ENCODE measurements around the gene AKAP8.
A peak's percentile ranks its signal among the peaks of the same experiment; 100 is the strongest.
"Not testable (repeated sequence)": the region's sequence is repeated elsewhere in the genome, so short reads cannot be mapped to it uniquely, and the experiment has no call there.

The AKAP8 gene

DNA sequence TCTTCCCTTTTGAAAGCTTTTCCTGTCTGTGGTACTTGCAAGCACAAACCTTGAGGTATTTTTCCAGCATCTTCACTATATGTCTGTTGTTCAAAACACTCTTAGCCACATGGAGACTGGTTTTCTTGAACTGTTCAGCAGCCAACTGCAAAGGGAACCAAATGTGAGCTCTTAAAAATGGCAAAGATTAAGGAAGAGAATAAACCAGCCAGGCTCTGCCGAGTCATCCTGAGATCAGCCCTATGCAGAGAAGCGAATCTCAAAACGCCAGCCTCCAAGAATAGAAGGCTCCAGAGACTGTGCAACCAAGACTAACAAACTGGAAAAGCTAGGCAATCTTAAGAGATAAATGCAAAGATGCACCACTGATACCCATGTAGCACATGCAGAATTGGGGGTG is 20.7 kb downstream of the AKAP8 start:
- Mint-ChIP-seq H3K27ac (peak overlapping the region; percentile 6), H3K36me3 (ENCODE audit: low read depth) (peaks cover 99% of the 10 kb centered on the region), H3K4me1 (ENCODE audit: low read depth) (peaks cover 8% of the 10 kb centered on the region), H3K9me3 (no peaks in the 10 kb centered on the region), H3K27me3 (no peaks in the 10 kb centered on the region), H3K4me3 (no peak overlapping the region)
- intact Hi-C loops (cut with micrococcal nuclease): no loop called here

DNA sequence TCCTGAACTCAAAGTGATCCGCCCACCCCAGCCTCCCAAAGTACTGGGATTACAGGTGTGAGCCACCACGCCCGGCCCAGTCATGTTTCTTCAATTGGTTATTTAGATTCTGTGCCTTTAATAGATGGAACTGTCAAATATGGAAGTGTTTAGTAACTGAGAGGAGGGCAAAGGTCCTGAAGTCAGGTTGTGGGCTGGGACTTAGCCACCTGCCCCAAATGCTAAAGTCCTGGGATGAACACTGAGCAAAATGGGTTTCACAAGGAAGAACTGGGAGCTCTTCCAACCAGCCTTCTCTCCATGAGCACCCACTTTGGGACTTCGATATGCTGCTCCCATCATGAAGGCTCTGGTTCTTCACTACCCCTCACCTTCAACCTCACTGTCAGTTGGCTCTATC is 21.7 kb downstream of the AKAP8 start:
- Mint-ChIP-seq H3K36me3 (ENCODE audit: low read depth) (peaks cover 98% of the 10 kb centered on the region), H3K4me3 (no peak overlapping the region), H3K27me3 (no peaks in the 10 kb centered on the region), H3K9me3 (no peaks in the 10 kb centered on the region), H3K27ac (no peak overlapping the region), H3K4me1 (ENCODE audit: low read depth) (peaks cover 8% of the 10 kb centered on the region)
- intact Hi-C loops (cut with micrococcal nuclease): no loop called here

DNA sequence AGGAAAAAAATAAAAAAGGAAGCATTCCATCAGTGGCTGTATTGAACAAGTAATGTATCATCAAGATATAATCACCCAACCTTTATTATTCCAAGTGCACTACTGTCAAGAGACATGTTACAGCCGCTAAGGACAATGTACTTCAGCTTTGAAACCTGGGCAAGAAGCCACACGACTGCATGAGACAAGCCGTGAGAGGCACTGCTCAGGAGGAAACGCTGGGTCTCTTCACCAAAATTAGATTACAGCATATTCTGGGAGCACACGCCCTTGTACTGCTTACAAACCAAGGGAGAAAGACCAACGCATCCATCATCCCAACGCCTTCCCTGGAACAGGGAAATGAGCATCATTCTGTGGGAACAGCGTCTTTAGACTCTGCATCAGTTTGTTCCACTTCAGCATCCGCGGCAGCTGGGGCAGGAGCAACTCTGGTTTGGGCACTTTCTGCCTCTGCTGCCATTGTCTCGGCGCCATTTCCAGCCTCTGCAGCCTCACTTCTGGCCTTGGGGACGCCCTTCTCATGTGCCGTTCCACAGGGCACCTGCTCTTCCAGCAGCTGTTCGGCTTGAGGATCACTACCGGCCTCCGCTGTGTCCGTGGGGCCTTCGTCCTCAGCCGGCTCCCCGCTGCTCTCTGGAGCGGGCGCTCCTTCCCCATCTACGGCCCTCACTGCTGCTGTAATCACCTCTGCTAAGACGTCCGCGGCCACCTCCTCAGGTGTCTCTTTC is 24.9 kb downstream of the AKAP8 start:
- H3K27me3 Mint-ChIP-seq: no peaks in the 10 kb centered on the region
- no peak overlapping the region for H3K27ac Mint-ChIP-seq
- H3K9me3 Mint-ChIP-seq: no peaks in the 10 kb centered on the region
- H3K4me1 Mint-ChIP-seq (ENCODE audit: low read depth): peaks cover 8% of the 10 kb centered on the region
- intact Hi-C loops (cut with micrococcal nuclease): no loop called here
- no peak overlapping the region for H3K4me3 Mint-ChIP-seq
- H3K36me3 Mint-ChIP-seq (ENCODE audit: low read depth): peaks cover 76% of the 10 kb centered on the region

DNA sequence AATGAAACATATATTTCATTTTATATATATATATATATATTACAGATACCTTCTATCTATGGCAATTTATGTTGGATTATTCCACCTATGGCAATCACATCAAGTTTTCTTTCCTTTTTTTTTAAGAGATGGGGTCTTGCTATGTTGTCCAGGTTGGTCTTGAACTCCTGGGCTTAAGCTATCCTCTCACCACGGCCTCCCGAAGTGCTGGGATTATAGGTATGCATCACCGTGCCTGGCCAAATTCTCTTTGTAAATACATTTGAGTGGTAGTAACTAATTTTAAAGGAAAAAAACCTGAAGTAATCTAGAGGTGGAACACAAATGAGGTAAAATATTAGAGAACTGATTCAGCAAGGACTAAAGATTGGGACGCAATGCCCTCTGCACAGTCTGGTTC is 25.7 kb downstream of the AKAP8 start:
- intact Hi-C loops (cut with micrococcal nuclease): no loop called here
- Mint-ChIP-seq H3K27ac (no peak overlapping the region), H3K9me3 (no peaks in the 10 kb centered on the region), H3K27me3 (no peaks in the 10 kb centered on the region), H3K36me3 (ENCODE audit: low read depth) (peaks cover 68% of the 10 kb centered on the region), H3K4me1 (ENCODE audit: low read depth) (peaks cover 7% of the 10 kb centered on the region), H3K4me3 (no peak overlapping the region)

DNA sequence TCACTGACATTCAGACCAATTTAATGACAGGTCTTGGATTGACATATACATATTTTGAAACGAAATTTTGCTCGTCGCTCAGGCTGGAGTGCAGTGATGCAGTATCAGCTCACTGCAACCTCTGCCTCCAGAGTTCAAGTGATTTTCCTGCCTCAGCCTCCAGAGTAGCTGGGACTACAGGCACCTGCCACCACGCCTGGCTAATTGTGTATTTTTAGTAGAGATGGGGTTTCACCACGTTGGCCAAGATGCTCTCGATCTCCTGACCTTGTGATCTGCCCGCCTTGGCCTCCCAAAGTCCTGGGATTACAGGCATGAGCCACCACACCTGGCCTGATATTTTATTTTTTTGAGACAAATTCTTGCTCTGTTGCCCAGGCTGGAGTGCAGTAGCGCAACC is 27.1 kb downstream of the AKAP8 start:
- H3K4me3 Mint-ChIP-seq; H3K27ac Mint-ChIP-seq; H3K9me3 Mint-ChIP-seq; intact Hi-C loops (cut with micrococcal nuclease); H3K27me3 Mint-ChIP-seq: not testable (repeated sequence)
- Mint-ChIP-seq H3K36me3 (ENCODE audit: low read depth) (peaks cover 58% of the 10 kb centered on the region), H3K4me1 (ENCODE audit: low read depth) (peaks cover 15% of the 10 kb centered on the region)

DNA sequence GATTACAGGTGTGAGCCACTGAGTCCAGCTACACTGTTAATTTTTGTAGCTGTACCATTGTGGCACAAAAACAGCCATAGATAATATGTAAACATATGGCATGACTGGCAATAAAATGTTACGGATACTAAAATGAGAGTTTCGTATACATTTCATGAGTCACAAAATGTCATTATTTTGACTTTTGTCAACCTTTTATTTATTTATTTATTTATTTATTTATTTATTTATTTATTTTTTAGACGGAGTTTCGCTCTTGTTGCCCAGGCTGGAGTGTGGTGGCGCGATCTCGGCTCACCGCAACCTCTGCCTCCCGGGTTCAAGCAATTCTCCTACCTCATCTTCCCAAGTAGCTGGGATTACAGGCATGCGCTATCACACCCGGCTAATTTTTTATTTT is 38.3 kb downstream of the AKAP8 start:
- H3K27ac Mint-ChIP-seq; H3K27me3 Mint-ChIP-seq; H3K4me3 Mint-ChIP-seq; H3K4me1 Mint-ChIP-seq (ENCODE audit: low read depth); H3K9me3 Mint-ChIP-seq; intact Hi-C loops (cut with micrococcal nuclease): not testable (repeated sequence)
- H3K36me3 Mint-ChIP-seq (ENCODE audit: low read depth): peaks cover 48% of the 10 kb centered on the region

DNA sequence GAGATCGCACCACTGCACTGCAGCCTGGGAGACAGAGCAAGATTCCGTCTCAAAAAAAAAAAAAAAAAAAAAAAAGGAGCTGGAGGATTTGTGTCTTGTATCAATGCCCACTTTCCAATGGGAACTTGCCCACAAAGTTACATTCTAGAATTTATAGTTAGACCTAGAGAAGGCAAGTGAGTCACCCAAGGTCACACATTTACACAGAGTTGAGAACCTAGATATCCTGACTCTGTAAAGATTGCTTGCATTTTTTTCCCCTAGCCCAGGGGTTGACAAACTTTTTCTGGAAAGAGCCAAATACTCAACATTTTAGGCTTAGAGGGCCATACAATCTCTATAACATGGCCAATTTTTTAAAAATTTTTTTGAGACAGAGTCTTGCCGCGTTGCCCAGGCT is 39.5 kb downstream of the AKAP8 start:
- no peaks in the 10 kb centered on the region for H3K9me3 Mint-ChIP-seq
- intact Hi-C loops (cut with micrococcal nuclease): no loop called here
- peaks cover 43% of the 10 kb centered on the region for H3K36me3 Mint-ChIP-seq (ENCODE audit: low read depth)
- H3K27ac Mint-ChIP-seq: no peak overlapping the region
- no peaks in the 10 kb centered on the region for H3K4me1 Mint-ChIP-seq (ENCODE audit: low read depth)
- H3K4me3 Mint-ChIP-seq: no peak overlapping the region
- H3K27me3 Mint-ChIP-seq: no peaks in the 10 kb centered on the region

DNA sequence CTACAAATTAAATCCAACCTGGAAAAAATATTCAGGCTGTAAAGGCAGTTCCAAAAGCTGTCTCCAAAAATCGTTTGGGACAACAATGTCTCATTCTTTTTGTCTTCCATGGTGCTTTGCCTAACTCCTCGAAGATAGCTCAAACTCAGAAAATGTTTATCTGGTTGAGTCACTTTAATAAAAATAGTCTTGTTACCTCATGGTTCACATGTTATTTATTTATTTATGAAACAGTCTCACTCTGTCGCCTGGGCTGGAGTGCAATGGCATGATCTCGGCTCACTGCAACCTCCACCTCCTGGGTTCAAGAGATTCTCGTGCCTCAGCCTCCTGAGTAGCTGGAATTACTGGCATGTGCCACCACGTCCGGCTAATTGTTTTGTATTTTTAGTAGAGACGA is 42.4 kb downstream of the AKAP8 start:
- no peak overlapping the region for H3K27ac Mint-ChIP-seq
- intact Hi-C loops (cut with micrococcal nuclease): no loop called here
- peaks cover 22% of the 10 kb centered on the region for H3K4me1 Mint-ChIP-seq (ENCODE audit: low read depth)
- H3K9me3 Mint-ChIP-seq: no peaks in the 10 kb centered on the region
- H3K4me3 Mint-ChIP-seq: no peak overlapping the region
- no peaks in the 10 kb centered on the region for H3K27me3 Mint-ChIP-seq
- peaks cover 37% of the 10 kb centered on the region for H3K36me3 Mint-ChIP-seq (ENCODE audit: low read depth)

DNA sequence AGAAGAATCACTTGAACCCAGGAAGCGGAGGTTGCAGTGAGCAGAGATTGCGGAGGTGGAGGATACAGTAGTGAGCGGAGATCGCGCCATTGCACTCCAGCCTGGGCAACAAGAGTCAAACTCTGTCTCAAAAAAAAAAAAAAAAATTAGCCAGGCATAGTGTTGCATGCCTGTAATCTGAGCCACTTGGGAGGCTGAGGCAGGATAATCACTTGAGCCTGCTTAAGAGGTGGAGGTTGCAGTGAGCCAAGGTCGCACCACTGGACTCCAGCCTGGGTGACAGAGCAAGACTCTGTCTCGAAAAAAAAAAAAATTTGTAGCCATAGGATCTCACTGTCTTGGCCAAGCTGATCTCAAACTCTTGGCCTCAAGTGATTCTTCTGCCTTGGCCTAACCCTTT is 43.6 kb downstream of the AKAP8 start:
- H3K4me3 Mint-ChIP-seq; intact Hi-C loops (cut with micrococcal nuclease); H3K27me3 Mint-ChIP-seq; H3K27ac Mint-ChIP-seq; H3K9me3 Mint-ChIP-seq: not testable (repeated sequence)
- H3K36me3 Mint-ChIP-seq (ENCODE audit: low read depth): peaks cover 42% of the 10 kb centered on the region
- peaks cover 25% of the 10 kb centered on the region for H3K4me1 Mint-ChIP-seq (ENCODE audit: low read depth)

DNA sequence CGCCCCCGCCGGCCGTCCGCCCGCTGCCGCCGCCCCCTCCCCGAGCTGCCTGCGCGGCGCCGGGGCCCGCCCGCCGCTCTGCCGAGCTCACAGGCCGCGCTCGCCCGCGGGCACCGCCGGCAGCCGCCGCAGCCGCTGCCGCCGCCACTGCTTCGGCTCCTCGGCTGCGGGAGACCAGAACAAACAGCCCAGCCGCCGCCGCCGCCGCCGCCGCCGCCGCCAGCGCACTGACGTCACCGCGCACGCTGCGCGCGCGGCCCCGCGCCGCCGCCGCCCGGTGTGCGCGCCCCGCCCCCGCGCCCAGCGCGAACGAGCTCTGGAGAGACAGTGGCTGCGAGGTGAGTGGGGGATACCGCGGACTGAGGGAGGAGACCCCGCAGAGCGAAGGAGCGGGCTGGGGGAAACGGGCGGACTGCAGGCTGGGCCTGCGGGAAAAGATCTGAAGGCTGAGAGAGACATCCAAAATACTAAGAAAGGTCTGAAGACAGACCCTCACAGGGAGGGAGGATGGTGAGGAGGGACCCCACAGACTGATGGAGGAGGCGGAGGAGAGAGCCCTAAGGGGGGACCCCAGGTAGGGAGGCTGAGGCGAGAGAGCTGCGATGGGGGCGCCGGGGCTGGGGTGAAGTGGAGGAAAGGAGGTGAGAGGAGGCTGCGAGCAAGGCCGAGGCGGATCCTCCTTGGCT is 47.1 kb downstream of the AKAP8 start, which contains the start of gene BRD4:
BRD4 (minus strand) TSS at position 229 of the 686 bp plus-strand sequence. CDS start 59,440 bp downstream, outside the sequence.
- intact Hi-C loops (cut with micrococcal nuclease): loop anchor here (5.0 kb wide), 1 partner anchor 45 kb away; the partner anchor contains the start of gene AKAP8
- Mint-ChIP-seq H3K4me3 (peak within 1 kb of the TSS; percentile 94), H3K27me3 (no peaks in the 10 kb centered on the region), H3K9me3 (no peaks in the 10 kb centered on the region), H3K27ac (peak within 1 kb of the TSS; percentile 91), H3K4me1 (ENCODE audit: low read depth) (peaks cover 54% of the 10 kb centered on the region), H3K36me3 (ENCODE audit: low read depth) (peaks cover 43% of the 10 kb centered on the region)

DNA sequence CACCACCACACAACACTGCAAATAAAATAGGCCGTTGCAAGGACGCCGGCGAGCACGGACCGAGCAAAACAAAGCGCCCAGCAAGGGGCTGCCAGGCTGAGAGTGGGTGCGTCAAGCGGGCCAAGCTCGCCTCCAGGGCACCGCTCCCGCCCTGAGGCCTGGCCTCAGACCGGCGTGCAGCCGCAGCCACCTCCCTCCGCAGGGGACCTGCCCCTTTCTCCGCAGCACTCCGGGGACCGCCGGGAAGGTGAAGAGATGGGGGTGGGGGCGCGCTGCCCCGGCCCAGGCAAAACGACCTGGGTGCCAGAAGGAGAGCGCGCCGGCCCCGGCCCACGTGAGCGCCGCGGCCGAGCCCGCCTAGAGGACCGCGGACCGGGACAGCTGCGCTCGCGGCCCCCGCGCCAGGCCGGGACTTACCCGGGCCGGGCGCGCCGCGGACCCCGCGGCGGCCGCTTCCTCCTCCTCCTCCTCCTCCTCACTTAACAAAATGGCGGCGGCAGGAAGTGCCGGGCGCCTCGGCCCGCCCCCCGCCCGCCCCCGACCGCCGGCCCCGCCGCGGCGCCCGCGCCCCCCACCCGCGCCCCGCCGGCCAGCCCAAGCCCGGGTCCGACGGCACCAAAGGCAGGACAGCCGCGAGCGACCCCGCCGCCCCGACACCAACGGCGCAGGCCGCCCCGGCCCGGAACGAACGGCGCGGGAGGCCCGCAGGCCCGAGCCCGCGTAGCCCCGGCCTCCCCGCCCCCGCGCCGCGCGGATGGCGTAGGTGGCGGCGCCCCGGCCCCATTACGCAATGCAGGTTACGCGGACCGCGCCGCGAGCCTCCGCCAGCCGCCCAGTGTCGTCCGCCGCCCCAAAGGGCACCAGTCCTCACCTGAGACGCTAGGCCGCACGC is 47.9 kb downstream of the AKAP8 start:
- intact Hi-C loops (cut with micrococcal nuclease): loop anchor here (5.0 kb wide), 1 partner anchor 46 kb away; the partner anchor contains the start of gene AKAP8
- Mint-ChIP-seq H3K36me3 (ENCODE audit: low read depth) (peaks cover 40% of the 10 kb centered on the region), H3K4me1 (ENCODE audit: low read depth) (peaks cover 62% of the 10 kb centered on the region), H3K27ac (peak overlapping the region; percentile 91), H3K4me3 (peak overlapping the region; percentile 87), H3K27me3 (no peaks in the 10 kb centered on the region), H3K9me3 (no peaks in the 10 kb centered on the region)

DNA sequence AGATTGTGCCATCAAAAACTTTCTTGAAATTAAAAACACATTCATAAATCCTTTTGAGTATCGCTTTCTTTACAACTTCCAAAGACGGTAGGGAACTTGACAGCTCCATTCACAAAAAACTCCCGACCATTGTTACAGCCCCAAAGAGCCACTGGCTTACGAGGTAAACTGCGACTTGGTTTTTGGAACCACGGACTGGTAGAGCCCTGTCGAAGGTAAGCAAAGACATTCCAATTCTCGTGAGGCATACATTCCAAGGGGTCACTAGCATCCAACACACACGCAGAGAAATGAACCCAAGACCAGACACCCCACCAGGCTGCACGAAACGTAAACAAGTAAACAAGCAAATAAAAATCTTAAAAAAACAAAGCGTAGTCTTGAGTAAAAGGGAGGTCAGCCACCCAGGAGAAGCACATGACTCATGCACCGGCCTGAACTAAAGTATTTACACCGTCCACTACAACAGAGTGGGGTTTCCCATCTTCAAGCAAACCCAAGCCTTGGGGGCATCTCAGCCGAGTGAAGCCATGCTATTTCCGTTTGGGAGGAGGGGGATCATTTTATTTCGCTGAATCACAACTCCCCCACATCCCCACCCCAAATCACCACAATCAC is 48.7 kb downstream of the AKAP8 start:
- Mint-ChIP-seq H3K9me3 (no peaks in the 10 kb centered on the region), H3K36me3 (ENCODE audit: low read depth) (peaks cover 34% of the 10 kb centered on the region), H3K27ac (peak overlapping the region; percentile 86), H3K4me1 (ENCODE audit: low read depth) (peaks cover 70% of the 10 kb centered on the region), H3K27me3 (no peaks in the 10 kb centered on the region), H3K4me3 (peak overlapping the region; percentile 87)
- intact Hi-C loops (cut with micrococcal nuclease): loop anchor here (5.0 kb wide), 1 partner anchor 46 kb away; the partner anchor contains the start of gene AKAP8

DNA sequence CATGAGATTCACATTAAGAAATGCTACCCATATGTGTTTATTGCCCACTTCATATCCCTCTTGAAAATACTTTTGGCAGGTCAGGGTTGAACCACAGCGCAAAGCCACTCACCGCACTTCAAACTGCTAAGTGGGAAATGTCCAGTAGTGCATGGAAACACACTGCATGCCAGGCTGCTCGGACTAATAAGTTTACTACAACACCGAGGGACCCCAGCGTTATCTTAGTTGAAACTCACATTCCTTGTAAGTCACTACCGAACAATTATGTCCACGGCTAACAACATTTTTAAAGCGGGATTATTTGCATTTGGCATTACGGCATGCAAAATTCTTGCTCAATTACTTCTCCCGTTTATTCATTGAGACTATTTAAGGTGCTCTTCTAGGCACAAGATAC is 51.3 kb downstream of the AKAP8 start:
- H3K36me3 Mint-ChIP-seq (ENCODE audit: low read depth): peaks cover 29% of the 10 kb centered on the region
- H3K4me3 Mint-ChIP-seq: no peak overlapping the region
- H3K27ac Mint-ChIP-seq: no peak overlapping the region
- intact Hi-C loops (cut with micrococcal nuclease): loop anchor here (10.0 kb wide), 1 partner anchor 54 kb away; no protein-coding TSS in a partner anchor
- H3K4me1 Mint-ChIP-seq (ENCODE audit: low read depth): peaks cover 82% of the 10 kb centered on the region
- no peaks in the 10 kb centered on the region for H3K9me3 Mint-ChIP-seq
- no peaks in the 10 kb centered on the region for H3K27me3 Mint-ChIP-seq

Measured in dendritic cell treated with granulocyte-macrophage colony-stimulating factor and Interleukin-4, amounts not matched to agents 40 ng/mL and 50 ng/mL, for 4 days (primary cell).